ENCODE results near the gene DEK.
"Not testable (repeated sequence)": the region's sequence is repeated elsewhere in the genome, so short reads cannot be mapped to it uniquely, and the experiment has no call there.

Gene DEK

DNA sequence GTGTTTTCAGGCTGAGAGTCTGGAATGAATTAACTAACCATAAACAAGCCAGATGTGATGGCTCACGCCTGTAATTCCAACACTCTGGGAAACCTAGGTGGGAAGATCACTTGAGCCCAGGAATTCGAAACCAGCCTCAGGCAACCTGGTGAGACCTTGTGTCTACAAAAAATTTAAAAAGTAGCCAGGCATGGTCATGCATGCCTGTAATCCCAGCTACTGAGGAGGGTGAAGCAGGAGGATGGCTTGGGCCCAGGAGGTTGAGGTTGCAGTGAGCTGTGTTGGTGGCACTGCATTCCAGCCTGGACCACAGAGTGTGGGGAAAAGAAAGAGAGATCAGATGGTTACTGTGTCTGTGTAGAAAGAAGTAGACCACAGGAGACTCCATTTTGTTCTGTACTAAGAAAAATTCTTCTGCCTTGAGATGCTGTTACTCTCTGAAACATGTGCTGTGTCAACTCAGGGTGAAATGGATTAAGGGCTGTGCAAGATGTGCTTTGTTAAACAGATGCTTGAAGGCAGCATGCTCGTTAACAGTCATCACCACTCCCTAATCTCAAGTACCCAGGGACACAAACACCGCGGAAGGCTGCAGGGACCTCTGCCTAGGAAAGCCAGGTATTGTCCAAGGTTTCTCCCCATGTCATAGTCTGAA, 37.8 kb downstream of the DEK start:
- in situ Hi-C loops (cut with HindIII; ENCODE audit: low sequenced_read_pairs); H3K4me3 ChIP-seq (ENCODE audit: low read depth, low read length): not testable (repeated sequence)
- DNase-seq (ENCODE audit: low read depth): peak; percentile 98

DNA sequence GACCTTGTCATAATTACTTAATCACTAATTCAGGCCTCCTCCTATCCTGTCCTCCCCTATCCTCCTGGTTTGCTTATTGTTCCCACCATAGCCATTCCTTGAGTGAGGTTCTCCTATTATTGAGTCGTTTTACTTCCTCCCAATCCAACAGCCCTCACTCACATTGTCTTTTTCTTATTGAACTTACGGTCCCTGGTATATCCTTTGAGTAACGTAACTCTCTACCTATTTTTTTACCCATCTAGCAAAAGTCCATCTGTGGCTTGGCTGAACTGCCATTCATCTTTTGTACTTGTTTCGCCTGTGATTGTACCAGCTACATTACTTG, 43.1 kb downstream of the DEK start:
- TF ChIP-seq, protein P1, sequence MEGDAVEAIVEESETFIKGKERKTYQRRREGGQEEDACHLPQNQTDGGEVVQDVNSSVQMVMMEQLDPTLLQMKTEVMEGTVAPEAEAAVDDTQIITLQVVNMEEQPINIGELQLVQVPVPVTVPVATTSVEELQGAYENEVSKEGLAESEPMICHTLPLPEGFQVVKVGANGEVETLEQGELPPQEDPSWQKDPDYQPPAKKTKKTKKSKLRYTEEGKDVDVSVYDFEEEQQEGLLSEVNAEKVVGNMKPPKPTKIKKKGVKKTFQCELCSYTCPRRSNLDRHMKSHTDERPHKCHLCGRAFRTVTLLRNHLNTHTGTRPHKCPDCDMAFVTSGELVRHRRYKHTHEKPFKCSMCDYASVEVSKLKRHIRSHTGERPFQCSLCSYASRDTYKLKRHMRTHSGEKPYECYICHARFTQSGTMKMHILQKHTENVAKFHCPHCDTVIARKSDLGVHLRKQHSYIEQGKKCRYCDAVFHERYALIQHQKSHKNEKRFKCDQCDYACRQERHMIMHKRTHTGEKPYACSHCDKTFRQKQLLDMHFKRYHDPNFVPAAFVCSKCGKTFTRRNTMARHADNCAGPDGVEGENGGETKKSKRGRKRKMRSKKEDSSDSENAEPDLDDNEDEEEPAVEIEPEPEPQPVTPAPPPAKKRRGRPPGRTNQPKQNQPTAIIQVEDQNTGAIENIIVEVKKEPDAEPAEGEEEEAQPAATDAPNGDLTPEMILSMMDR (IDR thresholded peaks at IDR 0.05; ENCODE audit: low read depth, low read length, missing control alignments): no peak
- no peak overlapping the region for H3K4me3 ChIP-seq (ENCODE audit: low read depth, low read length)
- no peak for DNase-seq (ENCODE audit: low read depth)
- in situ Hi-C loops (cut with HindIII; ENCODE audit: low sequenced_read_pairs): no loop called here

DNA sequence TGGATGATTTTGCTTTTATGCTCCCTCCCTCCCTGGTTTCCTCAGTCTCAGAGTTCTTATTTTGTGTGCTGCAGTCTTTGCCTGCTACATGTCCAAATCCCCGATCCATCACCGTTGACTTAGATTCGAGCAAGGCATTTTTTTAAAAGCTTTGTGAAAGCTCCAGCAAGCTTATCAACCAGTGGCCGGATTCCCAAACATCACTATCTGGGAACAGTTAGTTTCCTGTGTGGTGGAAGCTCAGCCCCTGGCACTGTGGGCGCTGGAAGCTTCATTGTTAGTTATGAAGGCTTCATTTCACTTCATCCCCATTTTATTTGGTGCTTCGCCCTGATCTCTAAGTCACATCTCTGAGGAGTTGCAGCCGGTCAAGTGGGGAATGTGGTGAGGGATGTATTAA, 44.7 kb downstream of the DEK start:
- H3K4me3 ChIP-seq (ENCODE audit: low read depth, low read length): no peak overlapping the region
- in situ Hi-C loops (cut with HindIII; ENCODE audit: low sequenced_read_pairs): no loop called here
- no peak for DNase-seq (ENCODE audit: low read depth)
- TF ChIP-seq, protein P1 (IDR thresholded peaks at IDR 0.05; ENCODE audit: low read depth, low read length, missing control alignments): no peak

DNA sequence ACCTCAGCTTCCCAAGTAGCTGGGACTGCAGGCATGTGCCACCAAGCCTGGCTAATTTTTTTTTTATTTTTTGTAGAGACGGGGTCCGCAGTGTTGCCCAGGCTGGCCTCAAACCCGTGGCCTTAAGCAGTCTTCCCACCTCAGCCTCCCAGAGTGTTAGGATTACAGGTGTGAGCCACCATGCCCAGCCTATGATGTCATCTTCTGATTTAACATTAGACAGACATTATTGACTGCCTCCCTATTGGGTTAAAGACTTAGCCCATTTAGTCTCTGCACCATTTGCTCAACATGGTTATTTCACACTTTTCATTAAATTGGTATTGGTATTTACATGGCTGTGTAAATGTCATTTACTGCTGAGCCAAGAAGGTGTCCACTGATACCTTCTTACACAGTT, 46.1 kb downstream of the DEK start:
- in situ Hi-C loops (cut with HindIII; ENCODE audit: low sequenced_read_pairs): no loop called here
- TF ChIP-seq, protein P1 (IDR thresholded peaks at IDR 0.05; ENCODE audit: low read depth, low read length, missing control alignments): no peak
- no peak for DNase-seq (ENCODE audit: low read depth)
- no peak overlapping the region for H3K4me3 ChIP-seq (ENCODE audit: low read depth, low read length)

DNA sequence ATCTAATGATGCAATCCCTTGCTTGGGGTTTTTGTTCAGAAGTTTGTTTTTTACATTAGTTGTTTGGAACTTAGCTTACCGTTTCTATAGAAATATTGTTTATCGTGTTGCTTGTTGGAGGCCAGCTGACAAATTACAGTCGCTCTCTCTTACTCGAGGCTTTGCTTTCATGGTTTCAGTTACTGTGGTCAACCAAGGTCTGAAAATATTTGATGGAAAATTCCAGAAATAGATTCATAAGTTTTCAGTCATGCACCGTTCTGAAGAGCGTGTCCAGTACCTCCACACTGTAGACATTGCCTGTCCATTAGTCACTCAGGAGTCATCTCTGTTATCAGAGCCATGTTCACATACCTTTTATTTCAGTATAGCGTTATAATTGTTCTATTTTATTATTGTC, 47.9 kb downstream of the DEK start:
- in situ Hi-C loops (cut with HindIII; ENCODE audit: low sequenced_read_pairs): no loop called here
- no peak overlapping the region for H3K4me3 ChIP-seq (ENCODE audit: low read depth, low read length)
- DNase-seq (ENCODE audit: low read depth): peak; percentile 74
- TF ChIP-seq, protein P1 (IDR thresholded peaks at IDR 0.05; ENCODE audit: low read depth, low read length, missing control alignments): no peak

DNA sequence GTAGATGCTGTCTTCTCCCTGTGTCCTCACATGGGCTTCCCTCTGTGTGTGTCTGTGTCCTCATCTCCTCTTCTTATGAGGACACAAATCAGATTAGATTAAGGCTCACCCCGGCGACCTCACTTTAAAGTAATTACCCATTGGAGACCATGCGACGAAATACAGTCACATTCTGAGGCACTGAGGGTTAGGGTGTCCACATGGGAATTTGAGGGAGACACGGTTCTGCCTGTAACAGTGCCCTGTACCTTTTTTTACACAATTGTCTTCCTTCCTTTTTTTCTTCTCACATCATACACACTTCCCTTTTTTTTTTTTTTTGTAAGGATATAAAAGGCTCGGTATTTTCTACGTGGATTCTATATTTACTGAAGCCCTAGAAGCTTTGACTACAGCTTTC, 48.9 kb downstream of the DEK start:
- H3K4me3 ChIP-seq (ENCODE audit: low read depth, low read length): no peak overlapping the region
- TF ChIP-seq, protein P1 (IDR thresholded peaks at IDR 0.05; ENCODE audit: low read depth, low read length, missing control alignments): no peak
- no peak for DNase-seq (ENCODE audit: low read depth)
- in situ Hi-C loops (cut with HindIII; ENCODE audit: low sequenced_read_pairs): no loop called here

DNA sequence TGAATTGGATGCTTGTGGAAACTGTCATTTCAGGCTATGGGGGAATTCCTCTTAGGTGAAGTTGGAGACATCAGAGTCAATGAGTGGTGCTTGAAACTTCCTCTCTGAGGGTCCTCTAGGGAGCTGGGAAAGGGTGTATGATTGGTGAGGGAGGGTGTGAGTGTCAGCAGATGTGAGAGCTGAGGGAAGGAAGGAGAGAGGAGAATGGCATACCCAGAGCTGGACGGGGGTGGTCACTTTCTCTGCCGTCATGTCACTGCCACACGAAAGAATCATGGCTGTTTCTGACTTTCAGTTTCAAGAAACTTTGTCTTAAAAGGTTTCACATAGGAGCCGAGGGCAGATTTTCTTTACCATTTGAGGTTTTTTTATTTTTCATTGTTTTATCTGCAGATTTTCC, 50.3 kb downstream of the DEK start:
- TF ChIP-seq, protein P1 (IDR thresholded peaks at IDR 0.05; ENCODE audit: low read depth, low read length, missing control alignments): no peak
- DNase-seq (ENCODE audit: low read depth): no peak
- in situ Hi-C loops (cut with HindIII; ENCODE audit: low sequenced_read_pairs): no loop called here
- no peak overlapping the region for H3K4me3 ChIP-seq (ENCODE audit: low read depth, low read length)

All from astrocyte of the cerebellum (primary cell).